ENCODE results near the gene ATXN10.
"Not testable (repeated sequence)": the region's sequence is repeated elsewhere in the genome, so short reads cannot be mapped to it uniquely, and the experiment has no call there.

The ATXN10 gene

DNA sequence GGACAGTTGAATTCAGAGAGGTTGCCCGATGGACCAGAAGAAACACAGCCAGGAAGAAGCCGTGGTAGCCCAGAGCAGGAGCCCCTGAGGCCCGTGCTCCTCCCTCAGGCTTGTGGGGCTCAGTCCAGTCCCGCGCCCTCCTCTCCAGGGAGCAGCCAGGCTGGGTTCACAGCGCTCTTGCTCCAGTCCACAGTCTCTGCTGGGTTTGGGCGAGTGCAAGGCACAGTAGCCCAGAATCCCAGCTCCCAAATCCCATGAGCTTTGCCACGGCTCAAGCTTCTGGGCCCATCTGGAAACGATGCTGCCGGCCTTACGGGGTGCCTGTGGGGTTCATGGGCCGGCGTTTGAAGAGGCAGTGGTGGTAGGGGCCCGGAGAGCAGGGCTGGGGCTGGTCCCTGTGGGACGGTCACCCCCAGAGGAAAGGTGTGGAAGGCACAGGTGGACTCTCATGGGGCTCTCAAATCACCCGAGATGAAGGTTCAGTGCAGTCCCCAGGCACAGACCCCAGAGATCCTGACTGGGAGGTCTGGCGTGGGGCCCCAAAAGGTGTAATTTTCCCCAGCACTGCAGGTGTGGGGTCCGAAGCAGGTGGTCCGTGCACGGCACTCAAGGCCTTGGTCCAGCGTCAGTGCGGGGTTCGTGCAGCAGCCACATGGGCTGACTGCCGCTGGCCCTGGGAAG is 30.6 kb upstream of the ATXN10 start:
- DNase-seq (ENCODE audit: low read depth in 2 of 3, low spot score in 2 of 3), result no peak

DNA sequence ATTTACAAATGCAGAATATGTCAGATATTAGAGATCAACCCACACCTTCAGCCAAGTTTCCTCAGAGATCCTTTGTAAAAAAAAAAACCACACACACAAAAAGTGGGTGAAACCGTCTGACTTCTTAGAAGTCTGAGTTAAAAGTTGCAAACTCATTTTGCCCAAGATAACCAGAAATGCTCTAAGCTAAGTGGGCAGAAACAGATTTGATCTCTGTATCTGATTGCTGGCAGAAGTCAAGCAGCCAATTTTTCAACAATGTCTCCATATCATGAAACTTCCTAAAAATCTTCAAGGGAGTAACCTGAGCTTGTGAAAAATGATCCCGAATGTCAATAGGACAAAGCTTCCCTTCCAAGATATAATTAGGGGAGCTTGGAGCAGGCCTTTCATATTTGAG is 28.6 kb upstream of the ATXN10 start:
- no peak for DNase-seq (ENCODE audit: low read depth in 2 of 3, low spot score in 2 of 3)

GRCh38 chr22:45644714-45645113 is 26.9 kb upstream of the ATXN10 start:
- DNase-seq (ENCODE audit: low read depth in 2 of 3, low spot score in 2 of 3), result no peak

DNA sequence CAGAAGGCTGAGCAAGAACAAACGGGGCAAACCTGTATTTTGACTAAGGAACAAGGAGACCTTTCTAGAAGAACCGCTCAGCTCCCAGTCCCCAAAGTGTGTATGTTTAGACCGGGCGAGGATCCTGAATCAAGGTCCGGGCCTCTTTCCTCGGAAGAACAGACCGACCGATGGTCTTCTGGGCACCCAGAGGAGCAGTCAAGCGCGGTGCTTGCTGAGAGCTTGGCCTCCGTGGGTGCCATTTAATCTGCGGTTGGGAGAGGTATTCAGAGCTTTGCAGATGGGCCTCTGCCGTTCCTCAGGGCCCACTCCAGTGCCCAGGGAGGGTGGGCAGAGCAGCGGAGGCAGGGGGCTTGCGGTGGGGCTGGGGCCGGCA is 26.5 kb upstream of the ATXN10 start:
- no peak for DNase-seq (ENCODE audit: low read depth in 2 of 3, low spot score in 2 of 3)

DNA sequence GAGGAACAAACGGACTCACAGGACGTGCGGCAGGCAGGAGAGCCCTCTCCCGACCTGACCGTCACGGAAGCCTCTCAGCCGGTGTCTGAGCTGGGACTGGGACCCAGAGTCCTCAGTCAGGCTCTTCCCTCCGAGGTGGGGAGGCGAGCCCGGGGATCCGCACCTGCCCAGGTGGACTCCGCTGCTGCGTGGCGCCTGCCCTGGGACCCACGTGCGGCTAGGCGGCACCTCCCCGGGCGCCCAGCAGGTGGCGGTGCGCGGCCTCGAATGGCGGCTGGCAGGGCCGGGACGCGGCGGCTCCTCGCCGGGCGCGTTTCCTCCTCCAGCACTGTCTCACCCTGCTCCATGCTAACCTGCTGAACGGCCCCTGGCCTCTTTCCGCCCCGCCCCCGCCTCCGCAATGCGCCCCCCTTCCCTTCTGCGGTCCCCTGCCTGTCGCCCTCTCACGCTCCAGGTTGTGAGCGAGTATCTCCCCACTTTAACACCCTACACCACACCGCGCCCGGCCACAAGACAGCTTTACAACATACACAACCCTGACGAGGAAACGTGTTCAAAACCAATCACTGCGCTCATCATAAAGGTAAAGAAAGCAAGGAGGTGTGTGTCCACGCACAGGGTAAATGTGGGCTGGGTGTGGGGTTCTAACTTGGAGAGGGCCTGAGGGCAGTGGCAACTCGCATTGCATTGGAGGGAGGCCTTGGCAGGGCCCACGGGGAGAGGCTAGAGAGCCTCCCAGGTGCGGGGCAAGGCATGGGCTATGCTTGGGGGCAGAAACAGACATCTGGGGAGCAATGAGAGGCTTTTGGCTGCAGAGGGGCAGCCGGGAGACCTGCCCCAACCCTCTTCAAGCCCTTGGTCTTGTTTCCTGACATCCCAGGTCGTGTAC is 25.9 kb upstream of the ATXN10 start:
- DNase-seq (ENCODE audit: low read depth in 2 of 3, low spot score in 2 of 3), result peak; percentile 63 to 76 (median 65)

- DNase-seq (ENCODE audit: low read depth in 2 of 3, low spot score in 2 of 3), result no peak
These were observed 24.0 kb upstream of the ATXN10 start for GRCh38 chr22:45647532-45648225.

GRCh38 chr22:45648301-45649117 is 23.1 kb upstream of the ATXN10 start:
- no peak for DNase-seq (ENCODE audit: low read depth in 2 of 3, low spot score in 2 of 3)

DNA sequence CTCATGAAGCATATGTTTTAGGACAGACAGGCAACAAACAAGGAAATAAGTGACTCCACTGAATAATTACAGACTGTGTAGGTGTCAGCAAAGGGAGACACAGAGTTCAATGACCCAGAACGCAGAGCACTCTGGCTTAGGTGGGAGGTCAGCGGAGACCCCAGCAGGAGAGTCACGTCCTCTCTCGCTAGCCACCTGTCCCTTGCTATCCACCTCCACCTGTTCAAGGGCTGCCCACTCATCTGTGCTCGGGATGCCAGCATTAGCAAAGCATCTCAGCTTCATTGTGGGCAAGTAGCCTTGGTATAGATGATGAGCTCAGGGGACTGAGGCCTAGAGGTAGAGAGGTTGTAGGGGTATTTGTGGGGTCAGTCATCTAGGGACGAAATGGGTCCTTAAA is 21.8 kb upstream of the ATXN10 start:
- no peak for DNase-seq (ENCODE audit: low read depth in 2 of 3, low spot score in 2 of 3)

GRCh38 chr22:45650721-45651120 is 20.9 kb upstream of the ATXN10 start:
- DNase-seq (ENCODE audit: low read depth in 2 of 3, low spot score in 2 of 3), result no peak

DNA sequence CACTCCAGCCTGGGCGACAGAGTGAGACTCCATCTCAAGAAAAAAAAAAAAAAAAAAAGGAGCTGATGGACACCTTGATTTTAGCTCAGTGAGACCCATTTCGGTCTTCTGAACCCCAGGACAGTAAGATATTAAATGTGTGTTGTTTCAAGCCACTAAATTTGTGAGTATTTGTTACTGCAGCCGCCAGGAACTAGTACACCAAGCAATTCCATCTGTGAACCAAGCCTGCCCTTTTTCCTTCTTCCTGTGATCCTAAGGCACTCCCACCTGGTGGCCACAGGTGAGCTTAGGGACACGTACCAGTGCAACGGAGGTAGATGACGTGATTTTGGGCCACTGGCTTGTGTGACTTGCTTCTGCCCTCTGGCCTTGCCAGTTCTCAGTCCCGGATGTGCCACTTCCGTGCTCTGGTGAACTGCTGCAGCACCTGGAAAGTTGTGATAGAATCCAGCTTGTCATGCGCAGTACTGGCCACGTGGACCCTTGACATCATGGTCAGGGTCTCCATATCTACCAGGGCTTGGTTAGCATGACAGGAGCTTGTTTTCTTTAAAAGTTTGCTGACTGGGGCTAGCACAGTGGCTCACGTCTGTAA is 19.6 kb upstream of the ATXN10 start:
- DNase-seq (ENCODE audit: low read depth in 2 of 3, low spot score in 2 of 3), result no peak

GRCh38 chr22:45656577-45656976 is 15.1 kb upstream of the ATXN10 start:
- DNase-seq (ENCODE audit: low read depth in 2 of 3, low spot score in 2 of 3), result no peak

- no peak for DNase-seq (ENCODE audit: low read depth in 2 of 3, low spot score in 2 of 3)
These were observed 13.9 kb upstream of the ATXN10 start for GRCh38 chr22:45657701-45658100.

DNA sequence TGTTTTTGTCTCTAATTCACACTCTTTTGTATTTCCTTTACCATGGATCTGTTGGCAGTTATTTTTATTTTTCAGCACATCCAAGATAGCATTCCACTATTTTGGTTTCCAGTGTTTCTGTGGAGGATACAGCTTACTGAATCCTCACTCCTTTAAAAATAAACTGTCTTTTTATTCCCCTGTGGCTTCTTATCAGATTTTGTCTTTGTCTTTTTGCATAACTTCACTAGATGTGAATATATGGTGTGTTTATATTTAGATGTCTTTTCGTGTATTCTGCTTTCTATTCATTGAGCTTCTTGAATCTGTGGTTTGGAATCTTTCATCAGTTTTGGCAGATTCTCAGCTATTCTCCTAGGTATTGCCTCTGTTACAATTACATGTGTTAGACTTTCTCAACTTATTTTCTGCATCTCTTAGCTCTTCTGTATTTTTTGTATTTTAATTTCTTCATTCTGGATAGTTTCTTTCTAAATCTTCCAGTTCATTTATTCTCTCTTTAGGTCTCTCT is 7.4 kb upstream of the ATXN10 start:
- DNase-seq (ENCODE audit: low read depth in 2 of 3, low spot score in 2 of 3), result no peak

- DNase-seq (ENCODE audit: low read depth in 2 of 3, low spot score in 2 of 3), result no peak
These were observed 4.1 kb upstream of the ATXN10 start for GRCh38 chr22:45667486-45667885.

DNA sequence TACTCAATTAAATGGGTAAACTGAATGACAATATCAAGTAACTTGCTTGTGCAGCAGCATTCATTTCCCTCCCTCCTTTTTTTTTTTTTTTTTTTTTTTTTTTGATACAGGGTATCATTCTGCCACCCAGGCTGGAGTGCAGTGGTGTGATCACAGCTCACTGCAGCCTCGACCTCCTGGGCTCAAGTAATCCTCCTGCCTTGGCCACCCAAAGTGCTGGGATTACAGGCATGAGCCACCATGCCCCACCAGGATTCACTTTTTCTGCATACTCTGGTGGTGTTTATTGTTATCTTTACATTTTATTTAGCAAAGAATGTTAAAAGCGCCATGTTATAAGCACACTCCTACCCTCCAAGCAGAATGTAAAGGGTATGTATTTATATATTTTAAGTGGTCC is 1.3 kb upstream of the ATXN10 start:
- DNase-seq (ENCODE audit: low read depth in 2 of 3, low spot score in 2 of 3), result not testable (repeated sequence)

- DNase-seq (ENCODE audit: low read depth in 2 of 3, low spot score in 2 of 3), result peak in 1 of 3 experiments; percentile 15
These were observed 452 bp upstream of the ATXN10 start for GRCh38 chr22:45670981-45671782.

DNA sequence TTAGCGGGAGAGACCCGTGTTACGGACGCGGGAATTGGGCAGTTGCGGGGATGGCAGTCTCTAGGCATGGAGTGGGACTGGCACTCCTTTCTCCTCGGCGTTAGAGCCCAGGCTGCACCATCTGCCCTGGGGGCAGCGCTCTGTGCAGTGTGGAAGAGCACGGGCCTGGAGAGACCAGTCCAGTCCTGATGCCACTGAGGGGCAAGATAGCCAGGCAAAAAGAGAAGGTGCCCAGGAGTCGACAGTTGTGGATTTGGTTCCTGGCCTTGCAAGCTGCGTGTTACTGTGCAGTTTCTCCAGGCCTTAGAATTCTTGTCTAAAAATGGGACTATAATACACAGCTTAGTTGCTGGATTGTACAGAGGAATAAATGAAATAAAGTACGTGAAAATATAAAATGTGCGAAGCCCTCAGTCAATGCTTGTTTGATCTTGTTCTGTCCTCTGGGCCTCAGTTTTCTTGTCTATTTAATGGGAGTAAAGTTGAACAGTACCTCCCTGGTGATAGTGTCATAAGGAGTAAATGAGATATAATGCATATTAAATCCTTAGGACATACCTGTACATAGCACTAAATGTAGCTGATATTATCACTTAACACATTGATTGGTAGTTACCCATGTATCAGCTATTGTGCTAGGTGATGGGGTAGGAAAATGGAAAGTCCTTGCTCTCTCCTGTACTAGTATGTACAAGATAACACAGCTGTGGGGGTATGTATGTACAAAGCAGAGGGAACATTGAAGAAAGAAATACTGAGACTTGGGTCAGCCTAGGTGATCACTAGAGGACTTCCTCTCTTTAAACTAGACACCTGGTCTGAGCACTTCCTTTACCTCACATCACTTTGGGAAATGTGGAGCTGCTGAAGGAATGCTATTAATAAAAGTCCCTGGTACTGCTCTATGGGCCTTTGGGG is 1.2 kb downstream of the ATXN10 start:
- DNase-seq (ENCODE audit: low read depth in 2 of 3, low spot score in 2 of 3), result no peak

- no peak for DNase-seq (ENCODE audit: low read depth in 2 of 3, low spot score in 2 of 3)
These were observed 2.0 kb downstream of the ATXN10 start for GRCh38 chr22:45673482-45674175.

Data from activated CD8-positive, alpha-beta memory T cell treated with anti-CD3 and anti-CD28 coated beads for 48 hours (primary cell).